ENCODE results near the gene NUMB.
A peak's percentile ranks its signal among the peaks of the same experiment; 100 is the strongest.

NUMB gene

GRCh38 chr14:73492670-73493069 is 34.3 kb upstream of the NUMB start:
- Histone ChIP-seq H3K36me3 (ENCODE audit: control insufficient read depth, insufficient read depth, low read length) (peaks cover 1% of the 10 kb centered on the region), H3K27me3 (replicated peaks; ENCODE audit: control insufficient read depth, insufficient read depth, low read length) (no peaks in the 10 kb centered on the region), H3K4me3 (replicated peaks; ENCODE audit: low read depth, low read length) (peak overlapping the region; percentile 87)
- TF ChIP-seq CTCF (IDR thresholded peaks at IDR 0.05; ENCODE audit: insufficient read depth, low read length, poor library complexity, severe bottlenecking) = no peak
- DNase-seq (ENCODE audit: extremely low read depth, insufficient read length) = no peak

GRCh38 chr14:73492043-73492552 is 33.8 kb upstream of the NUMB start:
- no peak for DNase-seq (ENCODE audit: extremely low read depth, insufficient read length)
- H3K36me3 ChIP-seq (ENCODE audit: control insufficient read depth, insufficient read depth, low read length) = peaks cover 1% of the 10 kb centered on the region

GRCh38 chr14:73491256-73492042 is 33.1 kb upstream of the NUMB start:
- peaks cover 1% of the 10 kb centered on the region for H3K36me3 ChIP-seq (ENCODE audit: control insufficient read depth, insufficient read depth, low read length)
- DNase-seq (ENCODE audit: extremely low read depth, insufficient read length) = peak; percentile 84
- H3K27me3 ChIP-seq (replicated peaks; ENCODE audit: control insufficient read depth, insufficient read depth, low read length) = no peaks in the 10 kb centered on the region
- peak overlapping the region; percentile 87 for H3K4me3 ChIP-seq (replicated peaks; ENCODE audit: low read depth, low read length)
- no peak for TF ChIP-seq CTCF (IDR thresholded peaks at IDR 0.05; ENCODE audit: insufficient read depth, low read length, poor library complexity, severe bottlenecking)

More at GRCh38 chr14:73492043-73492552, 33.8 kb upstream of the NUMB start:
- TF ChIP-seq CTCF (IDR thresholded peaks at IDR 0.05; ENCODE audit: insufficient read depth, low read length, poor library complexity, severe bottlenecking) = no peak
- no peaks in the 10 kb centered on the region for H3K27me3 ChIP-seq (replicated peaks; ENCODE audit: control insufficient read depth, insufficient read depth, low read length)
- H3K4me3 ChIP-seq (replicated peaks; ENCODE audit: low read depth, low read length) = peak overlapping the region; percentile 87

DNA sequence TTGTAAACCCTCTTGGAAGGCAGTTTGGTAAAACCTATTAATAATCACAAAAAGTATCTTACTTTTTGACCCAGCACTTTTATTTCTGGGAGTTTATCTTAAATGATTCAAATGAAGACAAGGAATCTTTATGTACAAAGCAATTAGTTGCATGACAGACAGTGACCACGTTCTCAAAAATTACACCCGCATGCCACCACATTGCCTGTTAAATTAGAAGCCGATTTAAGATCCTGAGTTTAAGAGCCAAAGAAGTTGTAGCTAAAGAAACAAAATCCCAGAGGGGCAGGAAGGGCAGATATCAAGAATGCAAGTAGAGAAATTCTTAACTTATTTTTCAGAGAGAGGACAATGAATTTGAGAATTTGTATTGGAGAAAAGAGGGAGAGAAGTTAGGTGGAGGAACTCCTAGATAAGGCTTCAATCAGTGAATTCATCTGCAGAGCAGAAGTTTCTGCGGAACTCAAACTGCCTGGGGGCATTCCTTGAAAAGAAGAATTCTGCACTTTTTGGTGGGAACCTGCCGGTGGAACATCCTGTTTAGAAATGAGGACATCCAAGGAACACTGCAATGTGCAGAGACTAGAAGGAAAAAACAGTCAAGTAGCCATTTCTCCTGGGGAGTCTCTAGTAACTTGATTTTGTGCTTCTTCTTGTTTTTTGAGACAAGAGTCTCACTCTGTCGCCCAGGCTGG is 31.3 kb upstream of the NUMB start:
- Histone ChIP-seq H3K27me3 (replicated peaks; ENCODE audit: control insufficient read depth, insufficient read depth, low read length) (no peaks in the 10 kb centered on the region), H3K4me3 (replicated peaks; ENCODE audit: low read depth, low read length) (no peak overlapping the region), H3K36me3 (ENCODE audit: control insufficient read depth, insufficient read depth, low read length) (peaks cover 1% of the 10 kb centered on the region)
- TF ChIP-seq CTCF (IDR thresholded peaks at IDR 0.05; ENCODE audit: insufficient read depth, low read length, poor library complexity, severe bottlenecking) = no peak
- no peak for DNase-seq (ENCODE audit: extremely low read depth, insufficient read length)

DNA sequence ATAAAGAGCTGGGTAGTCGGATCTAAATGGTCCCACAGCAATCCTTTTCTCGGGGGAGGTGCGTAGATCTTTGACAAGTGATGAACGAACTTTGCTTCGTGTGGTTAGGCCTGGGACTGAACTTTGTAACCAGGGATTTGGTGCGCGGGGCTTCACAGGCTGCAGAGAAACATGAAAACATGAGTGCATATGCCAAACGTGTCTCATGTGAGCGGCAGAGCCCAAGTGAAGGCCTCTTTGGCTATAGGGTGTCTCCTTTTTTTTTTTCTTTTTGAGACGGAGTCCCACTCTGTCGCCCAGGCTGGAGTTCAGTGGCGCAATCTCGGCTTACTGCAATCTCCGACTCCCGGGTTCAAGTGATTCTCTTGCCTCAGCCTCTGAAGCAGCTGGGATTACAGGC is 20.3 kb upstream of the NUMB start:
- no peaks in the 10 kb centered on the region for H3K36me3 ChIP-seq (ENCODE audit: control insufficient read depth, insufficient read depth, low read length)
- H3K4me3 ChIP-seq (replicated peaks; ENCODE audit: low read depth, low read length) = no peak overlapping the region
- no peak for TF ChIP-seq CTCF (IDR thresholded peaks at IDR 0.05; ENCODE audit: insufficient read depth, low read length, poor library complexity, severe bottlenecking)
- no peak for DNase-seq (ENCODE audit: extremely low read depth, insufficient read length)
- no peaks in the 10 kb centered on the region for H3K27me3 ChIP-seq (replicated peaks; ENCODE audit: control insufficient read depth, insufficient read depth, low read length)

Measured in GM06990 (cell line).